NT2/D1 (cell line): Measurements from ENCODE around the gene PDE6B.

Experiments used
- DNase-seq: peaks from one replicate; pipeline ENCODE4 v3.0.0-alpha.2; 2011; ENCODE audit warnings: low read depth, low spot score
- H3K27me3 ChIP-seq: 2 replicates; pipeline ENCODE4 v1.6.0; 2011; ENCODE audit warnings: mild to moderate bottlenecking; ENCODE audit not compliant: insufficient read length, insufficient read depth
- H3K36me3 ChIP-seq: 2 replicates; pipeline ENCODE4 v1.6.1; 2011; ENCODE audit warnings: mild to moderate bottlenecking, low read length, mixed read lengths; ENCODE audit not compliant: insufficient read depth, insufficient read length
- H3K4me1 ChIP-seq: 2 replicates; pipeline ENCODE4 v1.5.1; 2011; ENCODE audit not compliant: insufficient read depth, insufficient read length
- H3K4me3 ChIP-seq: 2 replicates; pipeline ENCODE4 v1.5.1; 2011; ENCODE audit warnings: low read depth; ENCODE audit not compliant: insufficient read length
- H3K9ac ChIP-seq: 2 replicates; pipeline ENCODE4 v1.6.0; 2011; ENCODE audit warnings: low read depth; ENCODE audit not compliant: insufficient read length
- H3K9me3 ChIP-seq: 2 replicates; pipeline ENCODE4 v1.5.1; 2011; ENCODE audit warnings: mild to moderate bottlenecking, low read length; ENCODE audit not compliant: insufficient read depth
- SUZ12 ChIP-seq: IDR thresholded peaks from 2 replicates; pipeline ENCODE4 v1.6.1; 2011; ENCODE audit not compliant: insufficient read length, insufficient read depth; ENCODE audit errors: extremely low read depth
- YY1 ChIP-seq: IDR thresholded peaks from 2 replicates; pipeline ENCODE4 v1.6.1; 2011; ENCODE audit not compliant: insufficient read length, insufficient read depth
- ZNF274 ChIP-seq: IDR thresholded peaks from 2 replicates; pipeline ENCODE4 v1.6.1; 2011; ENCODE audit warnings: mild to moderate bottlenecking, low read depth, low read length

PDE6B gene

GRCh38 chr4:626201-627091, 1.1 kb downstream of the PDE6B start:
- Histone ChIP-seq H3K27me3 (no peaks in the 10 kb centered on the region), H3K9me3 (peaks cover 3% of the 10 kb centered on the region; the same call in 1 of the 2 replicates), H3K4me3 (peak overlapping the region; percentile 3), H3K9ac (peak overlapping the region; percentile 68), H3K4me1 (peaks cover 45% of the 10 kb centered on the region), H3K36me3 (no peaks in the 10 kb centered on the region)
- TF ChIP-seq SUZ12 (no peak), ZNF274 (no peak)
- no peak for DNase-seq

GRCh38 chr4:627347-628125, 2.2 kb downstream of the PDE6B start:
- no peak for DNase-seq
- TF ChIP-seq SUZ12: no peak
- TF ChIP-seq YY1: no peak
- Histone ChIP-seq H3K4me1 (peaks cover 45% of the 10 kb centered on the region), H3K9ac (no peak overlapping the region), H3K27me3 (no peaks in the 10 kb centered on the region), H3K9me3 (peaks cover 14% of the 10 kb centered on the region; the same call in 1 of the 2 replicates), H3K36me3 (no peaks in the 10 kb centered on the region), H3K4me3 (no peak overlapping the region)

GRCh38 chr4:628311-628741, 3.0 kb downstream of the PDE6B start:
- no peaks in the 10 kb centered on the region for H3K27me3 ChIP-seq
- peak overlapping the region; percentile 9 for H3K9ac ChIP-seq
- H3K4me1 ChIP-seq: peaks cover 43% of the 10 kb centered on the region
- H3K36me3 ChIP-seq: no peaks in the 10 kb centered on the region
- no peak for DNase-seq
- TF ChIP-seq YY1 (no peak), SUZ12 (no peak), ZNF274 (no peak)
- H3K4me3 ChIP-seq: no peak overlapping the region
- peaks cover 15% of the 10 kb centered on the region; the same call in 1 of the 2 replicates for H3K9me3 ChIP-seq

GRCh38 chr4:628821-629635, 3.7 kb downstream of the PDE6B start:
- H3K4me3 ChIP-seq: no peak overlapping the region
- H3K9me3 ChIP-seq: peaks cover 15% of the 10 kb centered on the region; the same call in 1 of the 2 replicates
- peaks cover 43% of the 10 kb centered on the region for H3K4me1 ChIP-seq
- no peaks in the 10 kb centered on the region for H3K36me3 ChIP-seq
- no peaks in the 10 kb centered on the region for H3K27me3 ChIP-seq
- peak overlapping the region; percentile 9 for H3K9ac ChIP-seq
- no peak for DNase-seq
- TF ChIP-seq SUZ12 (no peak), YY1 (no peak), ZNF274 (no peak)

GRCh38 chr4:629636-629914, 4.2 kb downstream of the PDE6B start:
- H3K9me3 ChIP-seq: peaks cover 15% of the 10 kb centered on the region; the same call in 1 of the 2 replicates
- H3K4me3 ChIP-seq: no peak overlapping the region
- no peak for DNase-seq
- H3K27me3 ChIP-seq: no peaks in the 10 kb centered on the region
- H3K4me1 ChIP-seq: peaks cover 40% of the 10 kb centered on the region
- no peak for TF ChIP-seq ZNF274
- no peak for TF ChIP-seq SUZ12
- no peak for TF ChIP-seq YY1
- H3K9ac ChIP-seq: no peak overlapping the region
- H3K36me3 ChIP-seq: no peaks in the 10 kb centered on the region

GRCh38 chr4:629915-630641, 4.7 kb downstream of the PDE6B start:
- peaks cover 37% of the 10 kb centered on the region for H3K4me1 ChIP-seq
- no peak overlapping the region for H3K9ac ChIP-seq
- H3K9me3 ChIP-seq: peaks cover 15% of the 10 kb centered on the region; the same call in 1 of the 2 replicates
- no peak overlapping the region for H3K4me3 ChIP-seq
- no peaks in the 10 kb centered on the region for H3K36me3 ChIP-seq
- no peaks in the 10 kb centered on the region for H3K27me3 ChIP-seq
- TF ChIP-seq YY1 (no peak), ZNF274 (no peak), SUZ12 (no peak)
- no peak for DNase-seq
